PC-9 (cell line): ENCODE measurements around the gene KL.

Source experiments
- CTCF ChIP-seq: fragments of 200-600 bp; sonication (generic); conservative IDR thresholded peaks from 2 replicates; pipeline ENCODE4 v1.6.1; 2017; ENCODE audit warnings: mixed run types, antibody characterized with exemption, mild to moderate bottlenecking, moderate library complexity
- EZH2 ChIP-seq: fragments of 200-600 bp; sonication (generic); IDR thresholded peaks from 2 replicates; pipeline ENCODE4 v1.8.0; 2017; ENCODE audit warnings: antibody characterized with exemption, low read depth

GRCh38 chr13:33007950-33008349 is 8.3 kb upstream of the KL start:
- TF ChIP-seq CTCF (no peak), EZH2 (no peak)
